C4-2B (cell line): ENCODE results near the gene NPM1.
"Not testable (repeated sequence)": the region's sequence is repeated elsewhere in the genome, so short reads cannot be mapped to it uniquely, and the experiment has no call there.

Experiments
- H3K27ac ChIP-seq: fragments of 450-650 bp; 2 replicates; pipeline ENCODE4 v1.5.1; 2017
- CTCF ChIP-seq: fragments of 450-650 bp; conservative IDR thresholded peaks from 2 replicates; pipeline ENCODE4 v1.5.1; 2017; ENCODE audit warnings: mild to moderate bottlenecking
- ZFX ChIP-seq: fragments of 450-650 bp; IDR thresholded peaks from 2 replicates; pipeline ENCODE4 v1.6.1; 2017

Gene NPM1

DNA sequence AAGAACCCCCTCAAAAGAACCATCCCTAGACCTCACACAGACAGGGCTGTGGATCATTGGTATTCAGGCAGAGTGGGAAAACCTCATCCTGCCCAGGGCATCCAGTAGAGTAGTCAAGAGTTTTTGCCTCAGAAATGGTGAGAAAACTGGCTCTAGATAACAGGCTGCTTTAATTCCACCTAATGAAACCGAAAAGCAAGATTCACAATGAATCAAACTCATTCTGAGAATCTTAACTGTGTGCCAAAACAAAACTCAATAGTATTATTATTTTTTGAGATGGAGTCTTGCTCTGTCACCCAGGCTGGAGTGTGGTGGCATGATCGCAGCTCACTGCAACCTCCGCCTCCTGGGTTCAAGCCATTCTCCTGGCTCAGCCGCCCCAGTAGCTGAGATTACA lies 17.8 kb upstream of the NPM1 start:
- no peak overlapping the region for H3K27ac ChIP-seq
- no peak for TF ChIP-seq CTCF
- TF ChIP-seq ZFX: no peak

DNA sequence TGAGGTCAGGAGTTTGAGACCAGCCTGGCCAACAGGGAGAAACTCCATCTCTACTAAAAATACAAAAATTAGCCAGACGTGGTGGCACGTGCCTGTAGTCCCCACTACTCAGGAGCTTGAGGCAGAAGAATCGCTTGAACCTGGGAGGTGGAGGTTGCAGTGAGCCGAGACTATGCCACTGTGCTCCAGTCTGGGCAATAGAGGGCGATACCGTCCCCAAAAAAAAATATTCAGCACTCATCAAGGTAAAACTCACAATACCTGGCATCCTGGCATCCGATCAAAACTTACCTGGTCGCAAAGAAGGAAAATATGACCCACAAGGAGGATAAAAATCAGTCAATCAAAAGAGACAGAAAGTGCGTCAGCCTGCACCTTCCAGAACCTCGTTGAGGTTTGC lies 16.8 kb upstream of the NPM1 start:
- H3K27ac ChIP-seq: not testable (repeated sequence)
- peak; percentile 44 for TF ChIP-seq CTCF

GRCh38 chr5:171371326-171371725 lies 16.3 kb upstream of the NPM1 start:
- H3K27ac ChIP-seq: no peak overlapping the region
- no peak for TF ChIP-seq ZFX
- TF ChIP-seq CTCF: no peak

- TF ChIP-seq CTCF (no peak), ZFX (no peak)
- H3K27ac ChIP-seq: no peak overlapping the region
Measured at GRCh38 chr5:171379961-171380360, 7.7 kb upstream of the NPM1 start.

DNA sequence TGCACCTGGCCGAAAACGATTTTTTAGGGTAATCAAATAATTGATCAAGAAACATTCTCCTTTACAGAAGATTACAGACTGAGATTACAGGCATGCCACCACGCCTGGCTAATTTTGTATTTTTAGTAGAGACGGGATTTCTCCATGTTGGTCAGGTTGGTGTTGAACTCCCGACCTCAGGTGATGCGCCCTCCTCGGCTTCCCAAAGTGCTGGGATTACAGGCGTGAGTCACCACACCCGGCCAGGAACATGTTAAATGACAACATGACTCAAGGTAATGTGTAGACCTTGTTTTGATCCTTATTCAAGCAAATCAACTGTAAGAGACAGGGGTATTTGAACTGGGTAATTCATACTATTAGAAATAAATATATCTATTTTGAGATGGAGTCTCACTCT lies 3.2 kb upstream of the NPM1 start:
- H3K27ac ChIP-seq: not testable (repeated sequence)

GRCh38 chr5:171384999-171385398 lies 2.6 kb upstream of the NPM1 start:
- not testable (repeated sequence) for H3K27ac ChIP-seq

GRCh38 chr5:171386006-171386671 lies 1.5 kb upstream of the NPM1 start:
- peak overlapping the region; percentile 96; the same call in 1 of the 2 replicates for H3K27ac ChIP-seq
- no peak for TF ChIP-seq ZFX
- TF ChIP-seq CTCF: no peak

- peak overlapping the region; percentile 96 for H3K27ac ChIP-seq
- TF ChIP-seq ZFX: no peak
- no peak for TF ChIP-seq CTCF
Measured at GRCh38 chr5:171386861-171387344, 746 bp upstream of the NPM1 start.
